NCI-H146 (cell line): ENCODE measurements around the gene CNTNAP3.
"Not testable (repeated sequence)": the region's sequence is repeated elsewhere in the genome, so short reads cannot be mapped to it uniquely, and the experiment has no call there.

Experiments used
- DNase-seq: peaks from one replicate; lab custom pipeline; 2025; lab: John Stamatoyannopoulos, UW

The CNTNAP3 gene

GRCh38 chr9:39287980-39288379, at the start of gene CNTNAP3:
CNTNAP3 (minus strand) TSS chr9:39288167; CDS start chr9:39288064, 103 bp downstream.
- not testable (repeated sequence) for DNase-seq

- not testable (repeated sequence) for DNase-seq
Observed at GRCh38 chr9:39279995-39280394, 8.0 kb downstream of the CNTNAP3 start.

DNA sequence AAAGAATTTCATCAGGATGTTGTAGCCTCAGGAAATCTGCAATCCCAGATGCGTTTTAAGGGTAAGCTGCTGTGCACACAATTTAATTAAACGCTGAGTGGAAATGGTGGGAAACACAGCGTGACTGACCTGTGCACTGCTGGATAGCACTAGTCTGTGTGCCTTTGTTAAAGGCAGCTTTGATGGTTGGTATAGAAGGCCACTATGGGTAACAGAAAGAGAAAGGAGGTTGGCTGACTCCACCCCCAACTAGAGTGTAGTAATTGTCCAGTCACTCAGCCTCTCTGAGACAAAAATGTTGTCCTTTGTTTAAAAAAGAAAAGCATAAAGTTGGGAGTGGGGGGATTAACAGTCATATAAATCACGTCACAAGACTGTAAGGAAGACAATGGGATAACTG, 45.5 kb downstream of the CNTNAP3 start:
- DNase-seq: not testable (repeated sequence)

- DNase-seq: not testable (repeated sequence)
Observed at GRCh38 chr9:39232130-39232991, 55.6 kb downstream of the CNTNAP3 start.

DNA sequence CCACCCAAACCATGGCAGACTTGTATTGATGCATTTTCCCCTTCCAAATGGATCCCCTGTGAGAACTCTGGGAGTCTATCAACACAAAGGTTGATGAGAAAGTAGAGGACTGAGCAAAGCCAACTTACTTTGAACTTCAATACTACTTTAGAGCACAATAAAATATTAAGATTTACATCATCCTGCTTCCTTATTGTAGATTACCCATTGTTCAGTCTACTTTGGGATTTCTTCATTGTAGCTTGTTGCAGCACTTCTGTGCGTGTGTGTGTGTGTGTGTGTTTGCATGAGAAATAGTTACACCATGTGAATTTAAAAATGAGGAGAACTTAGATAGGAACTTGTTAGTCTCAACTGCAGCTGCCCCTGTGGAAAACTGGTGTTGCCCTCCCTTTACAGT, 72.0 kb downstream of the CNTNAP3 start:
- not testable (repeated sequence) for DNase-seq

DNA sequence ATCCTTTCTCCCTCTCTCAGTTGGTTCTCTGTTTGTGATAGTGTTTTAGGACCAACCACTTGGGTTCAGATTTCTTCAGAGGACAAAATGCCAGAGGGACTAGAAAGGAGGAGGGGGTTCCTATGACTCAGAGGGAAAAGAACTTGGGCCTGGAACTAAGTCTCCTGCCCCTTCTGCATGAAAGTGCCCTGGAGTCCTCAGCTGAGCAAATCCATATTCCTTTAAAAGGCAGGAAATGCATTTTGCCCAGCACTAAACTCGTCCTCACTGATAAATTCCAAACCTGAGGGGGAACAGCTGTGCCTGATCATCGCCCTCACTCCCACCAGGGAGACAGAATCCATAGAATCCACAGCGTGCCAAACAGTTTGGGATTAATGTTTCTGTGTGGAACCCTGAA, 78.2 kb downstream of the CNTNAP3 start:
- DNase-seq: not testable (repeated sequence)

DNA sequence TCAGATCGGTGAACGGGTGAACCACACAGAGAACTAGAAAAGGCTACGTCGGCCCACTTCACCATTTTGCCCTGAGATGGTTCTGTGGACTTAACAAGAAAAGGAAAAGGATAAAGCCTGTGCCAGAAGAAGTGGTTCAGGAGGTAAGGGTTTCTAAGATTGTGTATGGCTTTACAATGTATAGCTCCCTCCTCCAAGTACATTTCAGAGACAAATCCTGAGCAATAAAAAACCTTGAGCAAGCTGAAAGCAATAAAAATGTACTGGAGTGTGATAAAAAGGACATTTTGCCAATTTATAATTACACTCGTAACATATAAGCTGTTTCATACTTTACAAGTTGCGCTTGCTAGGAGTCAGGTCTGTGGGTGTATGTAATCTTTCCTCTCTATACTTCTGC, 81.3 kb downstream of the CNTNAP3 start:
- not testable (repeated sequence) for DNase-seq

- not testable (repeated sequence) for DNase-seq
Observed at GRCh38 chr9:39205842-39206241, 82.1 kb downstream of the CNTNAP3 start.

GRCh38 chr9:39200412-39200811, 87.6 kb downstream of the CNTNAP3 start:
- not testable (repeated sequence) for DNase-seq

- not testable (repeated sequence) for DNase-seq
Observed at GRCh38 chr9:39198000-39198709, 89.8 kb downstream of the CNTNAP3 start.

DNA sequence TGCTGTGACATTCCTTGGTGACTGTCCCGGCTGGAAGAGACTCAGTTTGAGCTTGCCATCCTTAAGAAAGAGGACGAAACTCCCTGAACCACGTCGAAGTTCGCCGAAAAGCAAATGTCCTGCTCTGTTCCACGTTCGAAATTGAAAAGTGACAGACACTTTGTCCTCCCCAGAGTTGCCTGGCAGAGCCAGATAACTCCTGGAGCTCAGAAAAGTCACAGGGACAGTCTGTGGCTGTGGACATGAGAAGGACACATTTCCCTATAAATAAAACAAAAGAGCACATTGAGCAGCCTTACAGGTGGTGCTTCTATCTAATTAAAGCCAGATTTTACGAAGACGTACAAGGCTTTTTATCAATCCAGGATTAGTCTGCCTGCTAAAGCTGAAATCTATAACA, 116.6 kb downstream of the CNTNAP3 start:
- DNase-seq: not testable (repeated sequence)

DNA sequence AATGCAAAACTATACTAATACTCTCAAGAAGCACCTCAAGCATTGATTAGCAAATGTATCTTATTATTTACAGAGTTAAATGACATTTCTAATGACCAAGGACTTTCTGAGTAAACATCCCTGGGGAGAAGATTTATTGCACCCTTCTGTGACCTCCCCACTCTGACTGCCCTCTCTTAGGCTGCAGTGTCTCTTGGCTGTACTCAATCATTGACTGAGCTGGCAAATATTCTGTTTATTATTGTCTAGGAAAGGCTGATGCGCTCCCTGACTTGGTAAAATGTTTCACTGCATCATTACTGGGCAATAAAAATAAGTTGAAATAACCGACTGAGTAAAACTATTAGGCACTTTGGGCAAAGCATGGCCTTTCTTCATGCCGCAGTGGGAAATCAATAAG, 130.3 kb downstream of the CNTNAP3 start:
- not testable (repeated sequence) for DNase-seq

- DNase-seq: not testable (repeated sequence)
Observed at GRCh38 chr9:39132826-39133552, 155.0 kb downstream of the CNTNAP3 start.

DNA sequence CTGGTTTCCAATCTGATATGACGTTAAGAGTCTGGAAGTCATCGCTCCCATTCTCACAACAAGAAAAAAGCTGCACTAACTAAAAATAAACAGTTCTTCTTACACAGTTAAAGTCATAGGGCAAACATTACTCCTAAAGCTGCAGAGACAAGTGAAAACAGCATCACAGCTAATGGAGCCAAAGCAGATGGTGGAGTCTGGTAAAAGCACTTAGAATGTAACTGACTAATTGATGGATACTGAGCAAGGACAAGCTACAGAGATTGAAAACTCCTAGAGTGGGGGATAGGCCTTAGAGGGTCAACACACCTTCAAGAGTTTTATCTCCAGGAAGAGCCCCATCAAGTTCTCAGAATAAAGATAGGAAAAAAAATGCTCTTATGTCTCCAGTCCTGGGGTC, 166.6 kb downstream of the CNTNAP3 start:
- not testable (repeated sequence) for DNase-seq

DNA sequence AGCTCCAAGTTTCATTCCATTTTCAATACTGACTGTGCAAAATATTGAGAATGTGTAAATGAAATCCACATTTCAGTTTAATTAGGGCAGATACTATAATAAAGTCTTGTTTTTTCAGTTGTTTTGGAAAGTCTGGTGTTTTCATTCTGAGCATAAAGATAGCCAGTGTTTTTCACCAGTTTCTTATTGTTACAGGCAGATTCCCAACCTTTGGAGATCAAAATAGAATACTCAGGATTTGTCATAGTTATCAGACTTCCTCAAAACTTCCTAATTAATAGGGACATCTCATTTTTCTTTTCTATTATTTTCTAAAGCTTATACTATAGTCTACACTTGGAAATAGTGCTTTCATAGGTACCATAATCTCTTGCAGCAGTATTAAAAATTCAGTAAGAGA, 176.2 kb downstream of the CNTNAP3 start:
- DNase-seq: not testable (repeated sequence)

DNA sequence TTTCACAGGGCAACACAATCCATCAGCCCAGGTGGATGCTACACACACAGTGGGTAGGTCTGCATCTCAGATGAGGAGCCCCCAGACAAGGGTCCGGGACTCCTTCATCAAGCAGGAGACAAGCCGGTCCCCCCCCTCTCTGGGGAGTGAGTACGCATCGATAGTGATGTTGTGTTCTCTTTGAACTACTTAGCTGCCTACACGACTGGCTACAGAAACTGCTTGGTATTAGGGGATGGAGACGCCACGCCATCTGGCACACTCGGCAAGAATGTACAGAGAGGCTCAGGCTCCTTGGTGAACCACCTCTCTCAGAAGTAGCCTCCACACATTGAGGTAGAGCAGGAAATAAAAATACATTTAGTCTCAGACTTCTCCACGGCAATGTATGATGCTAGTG, 179.8 kb downstream of the CNTNAP3 start:
- DNase-seq: no peak

DNA sequence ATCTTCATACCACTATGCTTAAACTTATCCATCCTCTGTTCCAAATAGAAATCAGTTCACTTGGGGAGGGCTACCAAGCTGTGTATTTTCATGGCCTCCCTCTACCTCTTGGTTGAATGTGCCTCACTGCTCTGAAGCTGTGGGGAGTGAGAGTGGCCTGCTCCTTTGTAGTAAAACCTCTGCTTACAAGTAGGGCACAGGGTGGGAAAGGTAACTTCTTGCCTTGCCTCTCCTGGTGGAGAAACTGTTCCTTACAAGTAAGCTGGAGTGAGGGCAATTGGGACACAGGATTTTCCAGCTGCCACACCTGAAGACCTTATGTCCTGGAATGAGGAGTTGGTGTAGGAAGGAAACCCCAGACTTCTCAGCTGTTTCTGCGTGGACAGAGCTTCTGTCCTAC, 190.8 kb downstream of the CNTNAP3 start:
- DNase-seq: not testable (repeated sequence)

GRCh38 chr9:39085311-39085710, 202.7 kb downstream of the CNTNAP3 start:
- DNase-seq: not testable (repeated sequence)

GRCh38 chr9:39082574-39082973, 205.4 kb downstream of the CNTNAP3 start:
- not testable (repeated sequence) for DNase-seq

DNA sequence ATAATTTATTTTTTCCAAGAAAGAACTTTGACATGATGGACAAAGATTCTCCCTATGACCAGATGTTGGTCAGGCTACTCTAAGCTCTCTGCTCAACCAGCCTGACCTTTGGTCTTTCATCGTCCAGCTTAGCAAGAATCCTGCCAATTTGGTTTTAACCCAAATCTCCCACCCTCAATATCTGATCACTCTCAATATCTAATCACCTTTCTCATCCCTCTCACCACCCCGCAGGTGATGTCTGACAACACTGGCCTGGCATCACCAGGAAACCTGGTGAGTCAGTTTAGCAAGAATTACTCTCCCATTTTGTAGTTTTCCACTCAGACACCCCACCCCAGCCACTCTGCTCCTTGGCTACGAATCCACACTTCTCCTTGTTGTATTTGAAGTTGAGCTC, 207.9 kb downstream of the CNTNAP3 start:
- DNase-seq: not testable (repeated sequence)

DNA sequence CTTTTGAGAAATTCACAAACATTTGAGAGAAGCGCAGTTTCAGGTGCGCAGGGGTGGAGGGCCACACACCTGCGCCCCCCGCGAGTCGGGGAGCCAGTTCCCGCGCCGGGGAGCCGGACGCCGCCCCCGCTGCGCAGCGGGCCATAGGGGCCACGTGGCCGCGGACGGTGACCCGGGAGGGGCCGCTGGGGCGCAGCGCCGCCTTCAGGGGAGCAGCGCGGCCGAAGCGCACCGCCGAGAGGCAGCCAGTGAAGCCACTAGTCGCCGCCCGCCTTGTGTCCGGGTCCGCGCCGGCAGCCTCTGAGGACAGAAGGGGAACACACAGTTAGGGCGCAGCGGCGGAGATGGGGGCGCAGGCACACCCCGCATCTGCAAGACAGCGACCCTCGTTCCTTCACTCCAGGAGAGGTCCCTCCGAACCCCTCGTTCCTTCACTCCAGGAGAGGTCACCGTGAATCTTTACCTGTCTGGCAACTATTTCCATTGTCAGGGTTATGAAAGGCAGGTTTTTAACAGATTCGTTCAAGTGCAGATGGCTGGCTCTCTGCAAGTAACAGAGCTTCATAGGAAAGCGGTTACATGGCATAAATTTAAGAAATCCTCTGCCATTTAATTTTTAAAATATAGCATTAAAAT, 209.2 kb downstream of the CNTNAP3 start:
- not testable (repeated sequence) for DNase-seq

DNA sequence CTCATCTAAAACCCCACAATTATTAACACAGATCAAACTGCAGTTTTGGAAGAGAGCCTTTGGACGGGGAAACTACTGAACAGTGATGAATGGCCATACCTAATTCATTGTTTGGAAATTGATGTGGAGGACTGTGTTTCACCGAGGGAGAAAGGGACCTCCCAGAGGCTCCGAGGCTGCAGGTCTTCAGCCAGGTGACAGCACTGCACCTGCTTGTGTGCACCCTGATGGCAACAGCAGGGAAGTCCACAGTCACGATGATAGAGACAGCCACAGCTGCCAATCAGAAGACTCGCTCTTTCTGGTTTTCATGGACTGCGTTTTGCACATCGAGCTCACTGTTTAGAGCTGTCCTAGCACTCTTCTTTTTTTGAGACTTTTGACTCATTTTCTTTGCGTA, 214.4 kb downstream of the CNTNAP3 start:
- DNase-seq: not testable (repeated sequence)
